ENCODE measurements around the gene HPS1.

The HPS1 gene

GRCh38 chr10:98463976-98464754 lies 17.4 kb upstream of the HPS1 start:
- DNase-seq: no peak

DNA sequence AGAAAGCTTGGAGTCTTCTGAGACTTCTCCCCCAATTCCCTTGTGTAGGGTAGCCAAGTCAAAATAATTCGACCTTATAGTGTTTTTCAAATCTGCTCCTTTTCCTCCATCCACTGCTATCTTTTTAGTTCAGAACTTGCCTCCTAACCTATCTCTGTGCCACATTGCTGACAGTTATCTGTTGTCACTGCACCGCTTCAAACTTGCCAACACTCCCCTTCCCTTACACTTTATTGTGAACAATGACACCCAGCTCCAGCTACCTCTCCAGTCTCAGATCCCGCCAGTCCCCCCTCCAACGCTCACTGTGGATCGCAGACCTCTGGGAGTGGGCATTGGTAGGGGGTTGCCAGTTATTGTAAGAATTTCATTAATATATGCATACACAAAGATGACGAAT lies 16.3 kb upstream of the HPS1 start:
- DNase-seq: no peak

GRCh38 chr10:98461500-98461842 lies 14.7 kb upstream of the HPS1 start:
- DNase-seq: no peak

DNA sequence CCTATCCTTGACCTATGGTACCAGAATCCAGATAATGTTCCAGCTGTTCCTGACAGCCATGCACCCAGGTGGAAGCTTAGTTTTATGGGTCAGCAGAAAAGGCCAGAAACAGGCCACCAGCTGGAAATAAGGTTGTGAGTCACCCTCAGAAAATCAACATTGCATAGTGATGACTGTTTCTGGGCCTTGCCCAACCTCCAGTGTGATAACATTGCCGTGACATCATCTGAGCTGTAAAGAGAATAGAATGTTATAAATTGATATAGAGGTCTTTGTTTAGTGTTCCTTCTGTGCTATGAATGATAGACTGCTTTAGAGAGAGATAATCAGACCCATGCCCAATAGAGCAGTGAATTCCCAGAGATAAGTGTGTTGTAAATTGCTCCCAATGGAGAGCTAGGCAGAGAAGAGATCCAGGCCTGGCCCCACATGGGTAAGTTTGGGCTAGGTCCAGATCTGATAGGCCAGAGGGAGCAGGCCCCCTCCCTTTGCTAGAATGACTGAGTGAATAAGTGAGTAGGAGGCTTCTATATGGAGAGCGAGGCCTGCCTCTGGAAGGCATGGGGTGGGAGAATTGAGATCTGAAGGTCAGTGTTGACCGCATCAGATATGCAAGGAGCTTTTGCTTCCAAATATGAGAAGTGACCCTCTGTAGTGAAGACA lies 14.2 kb upstream of the HPS1 start:
- DNase-seq: no peak

DNA sequence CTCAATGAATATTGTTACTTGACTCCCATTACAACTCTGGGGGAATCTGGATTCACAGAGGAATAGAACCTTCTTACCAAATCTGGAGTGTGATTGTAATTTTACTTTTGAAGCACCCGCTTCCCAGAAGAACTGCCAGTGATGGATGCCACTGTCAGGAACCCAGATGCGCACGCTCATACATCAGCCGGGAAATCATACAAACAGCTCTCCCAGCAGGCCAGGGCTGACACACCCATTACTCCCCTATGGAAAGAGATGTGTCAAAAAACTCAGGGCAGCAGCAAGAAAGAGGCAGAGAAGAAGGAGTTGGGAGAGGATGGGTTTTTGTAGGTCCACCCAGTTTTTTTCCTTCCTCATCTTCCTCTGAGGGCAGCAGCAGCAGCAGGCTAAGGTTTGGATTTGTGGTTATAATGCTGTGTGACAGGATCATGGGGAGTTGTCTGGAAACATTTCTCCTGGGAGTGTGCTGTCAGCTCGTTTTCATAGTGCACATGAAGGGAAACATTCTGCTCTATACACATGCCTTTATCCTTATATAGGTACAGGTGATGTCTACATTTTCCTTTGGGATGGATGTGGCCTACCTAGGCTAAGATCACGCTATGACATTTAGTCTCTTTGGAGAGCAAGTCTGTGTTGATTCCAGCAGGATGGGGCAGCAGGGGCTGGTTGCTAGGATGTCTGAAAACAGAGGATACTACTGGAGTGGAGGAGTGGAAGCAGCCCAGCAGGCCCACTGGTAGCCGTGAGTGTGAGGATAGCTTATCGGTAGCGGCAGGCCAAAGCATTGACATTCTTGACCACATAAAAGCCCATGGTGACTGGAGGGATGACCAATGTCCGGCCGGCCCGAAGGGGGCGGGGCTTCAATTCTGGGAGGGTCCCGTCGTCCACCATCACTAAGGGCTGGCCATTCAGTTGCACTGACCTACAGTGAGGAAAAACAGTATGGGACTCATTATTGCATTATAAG lies 12.4 kb upstream of the HPS1 start:
- no peak for DNase-seq

DNA sequence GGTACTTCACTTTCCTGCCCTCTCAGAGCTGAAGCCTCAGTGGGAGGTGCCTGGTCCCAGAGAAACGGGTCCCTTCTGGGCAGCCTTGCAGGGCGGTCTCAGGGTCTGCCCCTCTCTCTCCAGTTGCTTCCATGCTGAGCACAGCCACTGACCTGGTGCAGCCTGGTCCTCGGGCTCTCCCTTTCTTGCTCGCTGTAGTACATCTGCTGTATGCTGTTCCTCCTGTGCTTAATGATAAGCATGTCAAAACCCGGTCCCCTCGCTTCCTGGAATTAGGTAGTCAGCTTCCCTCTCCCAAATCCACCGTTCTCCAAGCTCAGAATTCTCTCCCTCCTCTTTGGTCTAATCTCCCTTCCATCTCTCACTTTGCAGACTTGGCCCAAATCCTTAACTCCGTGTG lies 11.0 kb upstream of the HPS1 start:
- DNase-seq: no peak

DNA sequence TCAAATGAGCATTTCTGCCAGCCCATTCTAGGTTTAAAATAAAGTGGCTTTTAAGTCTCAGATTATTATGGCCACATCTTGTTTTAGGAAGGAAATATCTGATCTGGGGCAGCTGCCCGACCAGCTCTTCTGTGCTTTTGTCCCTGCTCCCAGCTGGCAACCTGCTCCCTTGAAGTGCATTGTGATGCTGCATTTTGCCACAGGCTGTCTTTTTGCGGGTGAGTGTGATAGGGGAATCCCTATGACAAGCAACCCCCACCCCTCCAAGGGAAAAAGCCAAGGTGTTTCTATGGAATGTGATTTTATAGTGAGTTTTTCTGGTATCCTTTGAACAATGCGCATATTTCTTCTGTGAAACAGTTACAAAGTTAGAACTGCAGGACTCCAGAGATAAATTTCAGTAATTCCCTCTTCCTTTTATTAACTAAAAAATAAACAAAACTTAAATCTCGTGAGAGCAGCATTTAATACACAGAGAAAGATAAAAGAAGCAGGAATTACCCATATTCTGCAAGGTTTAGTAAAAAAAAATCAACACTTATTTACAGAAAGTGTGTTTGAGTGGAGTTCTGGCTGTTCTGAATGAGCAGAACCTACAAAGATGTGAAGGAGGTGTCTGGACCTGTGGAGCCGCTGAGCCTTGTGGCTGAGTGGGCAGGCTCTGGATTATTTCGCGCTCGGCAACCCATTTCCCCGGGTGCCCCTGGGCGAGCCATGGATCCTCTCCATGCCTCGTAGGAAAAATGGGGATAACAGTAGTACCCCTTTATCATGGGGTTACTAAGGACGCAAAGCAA lies 10.1 kb upstream of the HPS1 start:
- DNase-seq: no peak

DNA sequence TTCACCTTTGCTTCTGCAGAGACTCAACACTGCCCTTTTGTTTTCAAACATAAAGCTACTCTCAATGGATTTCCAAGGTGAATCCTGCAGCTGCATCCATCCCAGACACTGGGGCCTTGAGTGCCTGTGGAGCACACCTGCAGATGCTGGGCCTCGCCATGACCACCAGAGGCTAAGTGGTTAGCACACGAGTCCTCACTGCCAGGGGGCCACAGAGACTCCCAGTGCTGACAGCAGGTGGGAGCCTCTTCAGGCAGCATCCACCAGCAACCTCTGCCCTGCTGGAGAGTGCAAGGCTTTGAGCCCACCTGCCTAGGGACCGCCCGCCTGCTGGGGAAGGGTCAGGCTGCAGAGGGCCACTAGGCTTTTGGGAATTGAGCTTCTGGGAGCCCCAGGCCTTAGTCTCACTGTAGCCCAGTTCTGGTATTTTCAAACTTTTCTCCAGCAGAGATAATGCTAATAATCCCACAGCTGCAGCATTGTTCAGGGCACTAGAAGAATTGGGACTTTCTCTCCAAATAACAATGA lies 9.4 kb upstream of the HPS1 start:
- DNase-seq: no peak

DNA sequence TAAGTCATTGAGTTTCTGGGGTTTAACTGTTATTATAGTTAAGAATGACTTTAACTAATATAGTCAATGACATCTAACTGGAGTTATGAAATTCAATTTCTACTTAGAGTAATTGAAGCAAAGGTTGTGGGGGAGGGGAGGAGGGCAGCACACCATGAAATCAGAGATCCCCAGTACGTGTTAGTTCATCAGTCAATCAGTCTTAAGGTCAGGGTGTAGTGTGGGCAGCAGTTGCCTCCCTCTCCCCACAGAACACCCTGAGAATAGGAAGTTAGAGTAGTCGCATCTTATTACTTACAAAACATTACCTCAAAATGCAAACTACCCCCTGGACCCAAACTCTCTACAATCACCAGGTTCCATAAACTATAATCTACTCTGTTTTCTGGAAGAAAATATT lies 7.0 kb upstream of the HPS1 start:
- no peak for DNase-seq

- no peak for DNase-seq
These were observed 3.9 kb upstream of the HPS1 start for GRCh38 chr10:98450618-98451017.

- no peak for DNase-seq
These were observed 2.6 kb upstream of the HPS1 start for GRCh38 chr10:98449287-98449686.

- DNase-seq: peak in 1 of 2 donors; percentile 41
These were observed 529 bp downstream of the HPS1 start for GRCh38 chr10:98446151-98446660.

DNA sequence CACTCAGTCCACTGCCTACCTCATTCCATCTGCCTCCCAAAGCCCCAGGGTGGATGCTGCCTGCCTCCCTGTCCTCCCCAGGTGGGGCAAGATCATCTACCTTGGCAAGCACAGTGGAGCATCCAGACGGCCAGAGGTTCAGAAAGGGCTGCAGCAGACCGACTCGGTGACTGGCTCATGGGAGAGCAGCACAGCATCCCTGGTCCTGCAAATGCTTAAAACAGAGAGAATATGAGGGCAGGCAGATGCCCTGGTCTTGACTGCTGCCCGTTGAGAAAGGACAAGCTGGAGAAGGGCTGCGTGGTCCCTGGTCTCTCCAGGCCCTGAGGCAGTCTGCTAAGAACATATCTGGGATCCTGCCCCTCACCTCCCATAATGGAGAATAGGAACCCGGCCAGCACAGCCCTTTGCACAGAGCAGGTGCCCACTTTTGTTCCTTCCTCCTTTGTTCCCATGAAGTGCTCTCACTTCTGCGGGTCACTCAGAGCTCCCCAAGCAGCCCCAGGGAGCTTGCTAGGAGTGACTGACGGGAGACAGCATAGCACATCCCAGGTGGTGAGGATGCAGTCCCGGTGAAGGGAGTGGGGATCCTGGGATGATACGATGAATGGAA lies 1.4 kb downstream of the HPS1 start:
- DNase-seq: no peak

DNA sequence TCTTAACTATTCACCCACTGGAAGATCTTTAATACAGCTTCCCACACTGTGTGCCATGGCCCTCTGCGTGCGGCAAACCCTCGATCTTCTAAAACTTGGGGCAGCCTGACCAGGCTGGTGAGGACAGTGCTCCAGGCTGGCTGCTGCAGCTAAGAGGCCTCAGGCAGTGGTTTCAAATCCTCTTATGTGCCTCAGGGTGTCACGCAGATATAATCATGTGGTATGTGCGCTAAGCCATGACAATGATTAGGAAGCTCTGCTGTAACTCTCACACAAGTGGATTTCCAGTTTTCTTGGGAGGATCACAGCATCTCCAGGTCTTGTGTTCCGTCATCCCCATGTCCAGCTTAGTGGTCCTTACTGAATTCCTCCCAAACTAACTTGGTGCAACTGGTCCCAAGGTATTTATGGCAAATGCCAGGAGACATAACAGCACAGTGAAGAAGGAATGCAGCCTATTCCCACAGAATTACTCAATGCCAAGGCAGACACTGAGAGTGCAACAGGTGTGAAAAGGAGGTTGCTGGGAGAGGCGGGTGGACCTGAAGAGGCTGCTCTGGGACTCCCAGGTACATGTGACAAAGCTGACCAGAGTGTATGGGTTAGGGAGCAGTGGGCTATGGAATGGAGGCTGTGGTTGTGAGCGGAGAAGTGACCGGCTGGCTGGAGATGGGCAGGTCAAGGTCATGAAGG lies 2.3 kb downstream of the HPS1 start:
- DNase-seq: no peak

GRCh38 chr10:98438715-98439114 lies 8.0 kb downstream of the HPS1 start:
- DNase-seq: no peak

DNA sequence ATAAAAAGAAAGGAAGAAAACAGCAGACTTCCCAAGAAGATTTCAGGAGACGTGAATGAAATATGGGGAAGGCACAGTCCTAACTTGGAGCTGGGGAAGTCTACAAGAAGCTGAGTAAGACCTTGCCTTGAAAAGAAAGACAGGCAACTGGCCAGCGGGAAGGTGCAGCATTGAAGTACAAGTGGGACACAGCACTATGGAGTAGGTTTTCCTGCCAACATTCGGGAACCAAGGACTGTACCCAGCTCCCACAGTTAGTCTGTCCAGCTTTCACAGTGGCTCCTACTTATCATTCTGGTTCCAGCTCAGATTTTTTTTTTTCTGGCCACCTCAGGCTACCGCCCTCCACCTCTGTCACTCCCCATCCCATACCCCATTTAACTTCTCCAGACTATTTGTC lies 10.0 kb downstream of the HPS1 start:
- no peak for DNase-seq

GRCh38 chr10:98435178-98435577 lies 11.6 kb downstream of the HPS1 start:
- no peak for DNase-seq

DNA sequence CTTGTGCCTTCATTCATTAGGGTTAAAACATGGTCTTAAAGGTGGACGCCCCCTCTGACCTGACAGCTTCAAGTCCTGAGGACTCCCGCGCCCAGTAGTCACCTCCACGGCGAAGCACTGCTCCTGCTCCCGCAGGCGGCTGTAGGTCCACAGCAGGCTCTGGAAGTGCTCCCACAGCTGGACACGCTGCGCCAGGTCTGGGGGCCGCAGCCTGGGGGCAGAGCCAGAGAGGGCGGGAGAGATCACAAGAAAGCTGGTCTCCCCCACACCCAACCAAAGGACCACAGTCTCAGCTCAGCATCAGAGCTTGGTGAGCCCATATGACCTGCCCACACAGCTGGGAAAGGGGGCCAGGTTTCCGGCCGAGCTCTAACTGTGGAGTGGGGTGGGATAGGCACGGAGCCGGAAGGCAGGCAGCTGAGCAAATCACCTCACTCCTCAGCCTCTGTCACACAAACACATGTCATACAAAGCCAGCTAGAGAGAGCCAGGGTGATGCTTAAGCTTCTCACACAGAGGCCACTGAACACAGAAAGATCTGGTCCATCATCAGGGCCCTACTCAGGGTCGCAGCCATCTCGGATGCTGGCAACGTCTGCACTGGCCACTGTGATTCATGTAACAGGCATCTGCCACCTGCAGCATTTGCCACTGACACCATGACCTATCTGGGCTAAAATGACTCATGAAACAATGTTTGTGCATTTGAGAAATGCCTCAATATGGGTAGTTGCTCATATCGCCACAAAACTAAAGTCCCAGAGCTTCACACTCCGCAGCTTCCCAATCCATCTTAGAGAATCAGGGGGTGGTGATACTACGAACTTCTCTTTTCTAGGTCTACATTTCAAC lies 12.6 kb downstream of the HPS1 start:
- no peak for DNase-seq

DNA sequence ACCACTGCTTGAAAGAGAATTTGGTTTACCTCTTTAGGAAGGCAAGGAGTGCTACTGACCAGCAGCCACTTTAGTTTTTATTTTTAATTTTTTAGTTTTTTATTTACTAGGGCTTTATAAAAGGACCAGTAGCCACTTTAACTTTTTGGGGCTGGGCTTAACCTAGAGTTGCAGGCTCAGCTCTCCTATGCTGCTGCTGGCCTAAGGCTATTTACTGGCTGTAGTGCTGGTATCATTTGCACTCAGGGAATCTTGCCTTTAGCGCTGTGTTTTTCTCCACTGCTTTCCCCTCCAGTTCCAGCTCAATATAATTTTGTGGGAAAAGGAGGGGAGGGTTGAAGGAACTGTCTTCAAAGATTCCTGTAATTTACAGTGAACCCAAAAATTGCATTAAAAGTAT lies 13.4 kb downstream of the HPS1 start:
- no peak for DNase-seq

GRCh38 chr10:98432330-98432729 lies 14.4 kb downstream of the HPS1 start:
- DNase-seq: no peak
